Measurements from ENCODE around the gene TMEM44. TPM values are rescaled to one million over a fixed set of nuclear protein-coding genes. Genes with fewer than 3 reads are reported as not detected.

The TMEM44 gene
- total RNA-seq, 1 experiment from 2014 or later = 13.7 TPM

DNA sequence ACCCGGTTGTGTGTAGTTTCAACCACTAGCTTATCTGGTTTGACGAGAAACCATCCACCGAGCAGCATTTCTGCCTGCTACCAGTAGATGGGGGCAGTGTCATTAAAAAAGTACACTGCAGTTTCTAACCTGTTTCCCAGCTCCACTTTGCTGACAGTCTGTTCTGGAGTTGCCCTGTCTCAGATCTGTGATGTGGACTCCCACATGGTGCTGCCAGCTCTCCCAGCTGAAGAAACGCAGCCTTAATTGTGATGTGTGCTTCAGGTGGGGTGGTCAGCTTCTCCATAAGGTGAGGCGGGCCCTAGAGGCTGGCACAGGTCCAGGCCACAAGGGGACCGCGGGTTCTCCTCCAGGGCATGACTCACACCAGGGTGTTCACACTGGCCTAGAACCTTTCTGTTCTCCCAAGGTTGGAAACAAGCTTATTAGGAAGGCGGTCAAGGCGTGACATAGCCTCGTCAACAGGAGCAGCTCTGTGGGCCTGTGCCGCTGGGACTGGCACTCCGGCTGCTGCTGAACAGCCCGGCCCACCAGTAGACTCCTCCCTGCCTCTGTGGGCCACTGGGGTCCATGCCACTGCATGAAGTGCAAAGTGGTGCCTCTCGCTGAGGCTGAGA is 49.6 kb upstream of the TMEM44 start:
- Mint-ChIP-seq H3K27ac (no peak overlapping the region), H3K4me3 (no peak overlapping the region), H3K4me1 (peaks cover 10% of the 10 kb centered on the region), H3K27me3 (ENCODE audit: low read depth) (peaks cover 46% of the 10 kb centered on the region), H3K36me3 (no peaks in the 10 kb centered on the region), H3K9me3 (no peaks in the 10 kb centered on the region)
- peak; percentile 47 for ATAC-seq
- peak; percentile 79 for DNase-seq (ENCODE audit: low spot score)
- POLR2A ChIA-PET = interaction anchor here (1.0 to 1.3 kb wide), 3 partner anchors 11 to 303 kb away, joined by 4 to 5 read pairs (median 4); partner anchors contain the start of genes LSG1 and TMEM44
- TF ChIP-seq, protein P1, sequence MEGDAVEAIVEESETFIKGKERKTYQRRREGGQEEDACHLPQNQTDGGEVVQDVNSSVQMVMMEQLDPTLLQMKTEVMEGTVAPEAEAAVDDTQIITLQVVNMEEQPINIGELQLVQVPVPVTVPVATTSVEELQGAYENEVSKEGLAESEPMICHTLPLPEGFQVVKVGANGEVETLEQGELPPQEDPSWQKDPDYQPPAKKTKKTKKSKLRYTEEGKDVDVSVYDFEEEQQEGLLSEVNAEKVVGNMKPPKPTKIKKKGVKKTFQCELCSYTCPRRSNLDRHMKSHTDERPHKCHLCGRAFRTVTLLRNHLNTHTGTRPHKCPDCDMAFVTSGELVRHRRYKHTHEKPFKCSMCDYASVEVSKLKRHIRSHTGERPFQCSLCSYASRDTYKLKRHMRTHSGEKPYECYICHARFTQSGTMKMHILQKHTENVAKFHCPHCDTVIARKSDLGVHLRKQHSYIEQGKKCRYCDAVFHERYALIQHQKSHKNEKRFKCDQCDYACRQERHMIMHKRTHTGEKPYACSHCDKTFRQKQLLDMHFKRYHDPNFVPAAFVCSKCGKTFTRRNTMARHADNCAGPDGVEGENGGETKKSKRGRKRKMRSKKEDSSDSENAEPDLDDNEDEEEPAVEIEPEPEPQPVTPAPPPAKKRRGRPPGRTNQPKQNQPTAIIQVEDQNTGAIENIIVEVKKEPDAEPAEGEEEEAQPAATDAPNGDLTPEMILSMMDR (IDR thresholded peaks at IDR 0.05) = peak; percentile 62
- TF ChIP-seq FOXP1 (CRISPR knock-in tag; IDR thresholded peaks at IDR 0.05; ENCODE audit: borderline replicate concordance) = no peak
- TF ChIP-seq SP1 (CRISPR knock-in tag; conservative IDR thresholded peaks at IDR 0.05) = no peak
- TF ChIP-seq, protein P2, sequence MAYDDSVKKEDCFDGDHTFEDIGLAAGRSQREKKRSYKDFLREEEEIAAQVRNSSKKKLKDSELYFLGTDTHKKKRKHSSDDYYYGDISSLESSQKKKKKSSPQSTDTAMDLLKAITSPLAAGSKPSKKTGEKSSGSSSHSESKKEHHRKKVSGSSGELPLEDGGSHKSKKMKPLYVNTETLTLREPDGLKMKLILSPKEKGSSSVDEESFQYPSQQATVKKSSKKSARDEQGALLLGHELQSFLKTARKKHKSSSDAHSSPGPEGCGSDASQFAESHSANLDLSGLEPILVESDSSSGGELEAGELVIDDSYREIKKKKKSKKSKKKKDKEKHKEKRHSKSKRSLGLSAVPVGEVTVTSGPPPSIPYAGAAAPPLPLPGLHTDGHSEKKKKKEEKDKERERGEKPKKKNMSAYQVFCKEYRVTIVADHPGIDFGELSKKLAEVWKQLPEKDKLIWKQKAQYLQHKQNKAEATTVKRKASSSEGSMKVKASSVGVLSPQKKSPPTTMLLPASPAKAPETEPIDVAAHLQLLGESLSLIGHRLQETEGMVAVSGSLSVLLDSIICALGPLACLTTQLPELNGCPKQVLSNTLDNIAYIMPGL (CRISPR knock-in tag; IDR thresholded peaks at IDR 0.05) = no peak
- TF ChIP-seq ETV6 (CRISPR knock-in tag; IDR thresholded peaks at IDR 0.05) = peak; percentile 15; the same call in 1 of the 2 replicates
- no peak for TF ChIP-seq ZNF138 (CRISPR knock-in tag; conservative IDR thresholded peaks at IDR 0.05)
- TF ChIP-seq ZNF317 (CRISPR knock-in tag; IDR thresholded peaks at IDR 0.05; ENCODE audit: borderline replicate concordance, low read depth) = no peak
- TF ChIP-seq ZNF396 (CRISPR knock-in tag; IDR thresholded peaks at IDR 0.05; ENCODE audit: borderline replicate concordance) = no peak
- no peak for TF ChIP-seq EMX1 (CRISPR knock-in tag; IDR thresholded peaks at IDR 0.05)
- CTCF ChIA-PET = interaction anchor here (0.6 to 3.2 kb wide), 79 partner anchors 10 to 588 kb away, joined by 3 to 61 read pairs (median 4); partner anchors contain the start of genes LSG1, TMEM44 and XXYLT1

DNA sequence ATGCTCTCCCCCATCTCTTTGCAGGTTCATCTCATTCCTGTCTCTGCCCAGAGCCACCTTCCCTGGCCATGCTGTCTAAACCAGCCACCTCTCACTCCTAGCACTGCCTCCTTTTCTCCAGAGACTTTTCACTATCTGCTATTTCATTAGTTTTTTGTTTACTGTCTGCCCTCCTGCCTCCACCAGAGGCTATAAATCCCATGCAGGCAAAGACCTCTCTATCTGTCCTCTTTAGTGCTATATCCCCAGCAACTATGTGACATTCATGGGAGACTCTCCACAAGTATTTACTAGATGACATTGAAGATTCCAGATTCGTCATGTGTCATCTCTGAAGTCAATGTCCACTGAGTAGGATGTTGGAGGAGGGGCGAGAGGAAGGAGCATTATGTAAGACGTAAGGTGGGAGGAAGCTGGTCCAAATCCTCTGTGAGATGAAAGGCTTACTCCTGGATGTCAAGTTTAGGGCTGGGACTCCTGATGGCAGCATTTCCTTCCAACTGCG is 49.0 kb upstream of the TMEM44 start:
- DNase-seq (ENCODE audit: low spot score) = no peak
- Mint-ChIP-seq H3K36me3 (no peaks in the 10 kb centered on the region), H3K4me1 (peaks cover 8% of the 10 kb centered on the region), H3K4me3 (no peak overlapping the region), H3K27ac (peak overlapping the region; percentile 39; the same call in 1 of the 2 replicates), H3K27me3 (ENCODE audit: low read depth) (peaks cover 43% of the 10 kb centered on the region), H3K9me3 (no peaks in the 10 kb centered on the region)
- ChIA-PET POLR2A (interaction anchor here (1.0 to 1.3 kb wide), 3 partner anchors 10 to 303 kb away, joined by 4 to 5 read pairs (median 4); partner anchors contain the start of genes LSG1 and TMEM44), CTCF (interaction anchor here (0.6 to 3.2 kb wide), 78 partner anchors 10 to 589 kb away, joined by 3 to 61 read pairs (median 4); partner anchors contain the start of genes LSG1, TMEM44 and XXYLT1)
- no peak for ATAC-seq
- TF ChIP-seq CREB1 (CRISPR knock-in tag; IDR thresholded peaks at IDR 0.05) = no peak
- no peak for TF ChIP-seq MXD4 (CRISPR knock-in tag; IDR thresholded peaks at IDR 0.05; ENCODE audit: borderline replicate concordance)
- no peak for TF ChIP-seq ZNF263 (CRISPR knock-in tag; IDR thresholded peaks at IDR 0.05; ENCODE audit: low read depth)
- TF ChIP-seq ZNF232 (CRISPR knock-in tag; IDR thresholded peaks at IDR 0.05) = no peak
- TF ChIP-seq, protein P3, sequence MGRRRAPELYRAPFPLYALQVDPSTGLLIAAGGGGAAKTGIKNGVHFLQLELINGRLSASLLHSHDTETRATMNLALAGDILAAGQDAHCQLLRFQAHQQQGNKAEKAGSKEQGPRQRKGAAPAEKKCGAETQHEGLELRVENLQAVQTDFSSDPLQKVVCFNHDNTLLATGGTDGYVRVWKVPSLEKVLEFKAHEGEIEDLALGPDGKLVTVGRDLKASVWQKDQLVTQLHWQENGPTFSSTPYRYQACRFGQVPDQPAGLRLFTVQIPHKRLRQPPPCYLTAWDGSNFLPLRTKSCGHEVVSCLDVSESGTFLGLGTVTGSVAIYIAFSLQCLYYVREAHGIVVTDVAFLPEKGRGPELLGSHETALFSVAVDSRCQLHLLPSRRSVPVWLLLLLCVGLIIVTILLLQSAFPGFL (CRISPR knock-in tag; IDR thresholded peaks at IDR 0.05; ENCODE audit: borderline replicate concordance) = no peak
- TF ChIP-seq, protein P4, sequence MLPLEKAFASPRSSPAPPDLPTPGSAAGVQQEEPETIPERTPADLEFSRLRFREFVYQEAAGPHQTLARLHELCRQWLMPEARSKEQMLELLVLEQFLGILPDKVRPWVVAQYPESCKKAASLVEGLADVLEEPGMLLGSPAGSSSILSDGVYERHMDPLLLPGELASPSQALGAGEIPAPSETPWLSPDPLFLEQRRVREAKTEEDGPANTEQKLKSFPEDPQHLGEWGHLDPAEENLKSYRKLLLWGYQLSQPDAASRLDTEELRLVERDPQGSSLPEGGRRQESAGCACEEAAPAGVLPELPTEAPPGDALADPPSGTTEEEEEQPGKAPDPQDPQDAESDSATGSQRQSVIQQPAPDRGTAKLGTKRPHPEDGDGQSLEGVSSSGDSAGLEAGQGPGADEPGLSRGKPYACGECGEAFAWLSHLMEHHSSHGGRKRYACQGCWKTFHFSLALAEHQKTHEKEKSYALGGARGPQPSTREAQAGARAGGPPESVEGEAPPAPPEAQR (CRISPR knock-in tag; IDR thresholded peaks at IDR 0.05) = no peak
- TF ChIP-seq, protein P5, sequence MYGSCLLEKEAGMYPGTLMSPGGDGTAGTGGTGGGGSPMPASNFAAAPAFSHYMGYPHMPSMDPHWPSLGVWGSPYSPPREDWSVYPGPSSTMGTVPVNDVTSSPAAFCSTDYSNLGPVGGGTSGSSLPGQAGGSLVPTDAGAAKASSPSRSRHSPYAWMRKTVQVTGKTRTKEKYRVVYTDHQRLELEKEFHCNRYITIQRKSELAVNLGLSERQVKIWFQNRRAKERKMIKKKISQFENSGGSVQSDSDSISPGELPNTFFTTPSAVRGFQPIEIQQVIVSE (CRISPR knock-in tag; IDR thresholded peaks at IDR 0.05; ENCODE audit: borderline replicate concordance) = no peak
- TF ChIP-seq, protein P6, sequence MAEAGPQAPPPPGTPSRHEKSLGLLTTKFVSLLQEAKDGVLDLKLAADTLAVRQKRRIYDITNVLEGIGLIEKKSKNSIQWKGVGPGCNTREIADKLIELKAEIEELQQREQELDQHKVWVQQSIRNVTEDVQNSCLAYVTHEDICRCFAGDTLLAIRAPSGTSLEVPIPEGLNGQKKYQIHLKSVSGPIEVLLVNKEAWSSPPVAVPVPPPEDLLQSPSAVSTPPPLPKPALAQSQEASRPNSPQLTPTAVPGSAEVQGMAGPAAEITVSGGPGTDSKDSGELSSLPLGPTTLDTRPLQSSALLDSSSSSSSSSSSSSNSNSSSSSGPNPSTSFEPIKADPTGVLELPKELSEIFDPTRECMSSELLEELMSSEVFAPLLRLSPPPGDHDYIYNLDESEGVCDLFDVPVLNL (CRISPR knock-in tag; IDR thresholded peaks at IDR 0.05; ENCODE audit: borderline replicate concordance, low read depth) = no peak
- no peak for TF ChIP-seq ZNF138 (CRISPR knock-in tag; conservative IDR thresholded peaks at IDR 0.05)
- TF ChIP-seq, protein P7, sequence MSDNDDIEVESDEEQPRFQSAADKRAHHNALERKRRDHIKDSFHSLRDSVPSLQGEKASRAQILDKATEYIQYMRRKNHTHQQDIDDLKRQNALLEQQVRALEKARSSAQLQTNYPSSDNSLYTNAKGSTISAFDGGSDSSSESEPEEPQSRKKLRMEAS (CRISPR knock-in tag; IDR thresholded peaks at IDR 0.05) = no peak
- TF ChIP-seq GABPB1 (CRISPR knock-in tag; IDR thresholded peaks at IDR 0.05) = no peak
- TF ChIP-seq, protein P8, sequence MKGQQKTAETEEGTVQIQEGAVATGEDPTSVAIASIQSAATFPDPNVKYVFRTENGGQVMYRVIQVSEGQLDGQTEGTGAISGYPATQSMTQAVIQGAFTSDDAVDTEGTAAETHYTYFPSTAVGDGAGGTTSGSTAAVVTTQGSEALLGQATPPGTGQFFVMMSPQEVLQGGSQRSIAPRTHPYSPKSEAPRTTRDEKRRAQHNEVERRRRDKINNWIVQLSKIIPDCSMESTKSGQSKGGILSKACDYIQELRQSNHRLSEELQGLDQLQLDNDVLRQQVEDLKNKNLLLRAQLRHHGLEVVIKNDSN (CRISPR knock-in tag; IDR thresholded peaks at IDR 0.05) = no peak
- TF ChIP-seq CREM (CRISPR knock-in tag; IDR thresholded peaks at IDR 0.05) = no peak
- no peak for TF ChIP-seq TCF7 (CRISPR knock-in tag; IDR thresholded peaks at IDR 0.05; ENCODE audit: low read depth)

Data from WTC11 (cell line).